Uterus (tissue), 2 donors: ENCODE measurements around the gene FASN.

Source experiments
- CTCF ChIP-seq, 4 experiments: fragments of 200-600 bp in 2 of 4; fragments of 450-650 bp in 2 of 4; sonication (generic) in 2 of 4; IDR thresholded peaks; one replicate each; pipeline ENCODE4 v1.5.1; 2016 to 2019; ENCODE audit warnings: antibody characterized with exemption in 4 of 4, mild to moderate bottlenecking in 2 of 4, moderate library complexity in 1 of 4
- POLR2A ChIP-seq, 2 donors: fragments of 450-650 bp; IDR thresholded peaks; one replicate each; pipeline ENCODE4 v1.6.1; 2016; ENCODE audit warnings: antibody characterized with exemption in 2 of 2, mild to moderate bottlenecking in 1 of 2, moderate library complexity in 1 of 2

- no peak for TF ChIP-seq CTCF (IDR thresholded peaks at IDR 0.05)
- TF ChIP-seq POLR2A (IDR thresholded peaks at IDR 0.05) = no peak
These were observed 64.5 kb downstream of the FASN start for GRCh38 chr17:82033359-82034085.
